SK-N-MC (cell line): Measurements from ENCODE around the gene PHTF1.

ENCODE experiments used
- EZH2 ChIP-seq: fragments of 200-600 bp; sonication (generic); IDR thresholded peaks from one replicate; pipeline ENCODE4 v1.6.1; 2017; ENCODE audit warnings: antibody characterized with exemption
- POLR2AphosphoS5 ChIP-seq: IDR thresholded peaks from 2 replicates; pipeline ENCODE4 v1.6.1; 2012; ENCODE audit warnings: mild to moderate bottlenecking, low read depth, low read length, borderline replicate concordance

DNA sequence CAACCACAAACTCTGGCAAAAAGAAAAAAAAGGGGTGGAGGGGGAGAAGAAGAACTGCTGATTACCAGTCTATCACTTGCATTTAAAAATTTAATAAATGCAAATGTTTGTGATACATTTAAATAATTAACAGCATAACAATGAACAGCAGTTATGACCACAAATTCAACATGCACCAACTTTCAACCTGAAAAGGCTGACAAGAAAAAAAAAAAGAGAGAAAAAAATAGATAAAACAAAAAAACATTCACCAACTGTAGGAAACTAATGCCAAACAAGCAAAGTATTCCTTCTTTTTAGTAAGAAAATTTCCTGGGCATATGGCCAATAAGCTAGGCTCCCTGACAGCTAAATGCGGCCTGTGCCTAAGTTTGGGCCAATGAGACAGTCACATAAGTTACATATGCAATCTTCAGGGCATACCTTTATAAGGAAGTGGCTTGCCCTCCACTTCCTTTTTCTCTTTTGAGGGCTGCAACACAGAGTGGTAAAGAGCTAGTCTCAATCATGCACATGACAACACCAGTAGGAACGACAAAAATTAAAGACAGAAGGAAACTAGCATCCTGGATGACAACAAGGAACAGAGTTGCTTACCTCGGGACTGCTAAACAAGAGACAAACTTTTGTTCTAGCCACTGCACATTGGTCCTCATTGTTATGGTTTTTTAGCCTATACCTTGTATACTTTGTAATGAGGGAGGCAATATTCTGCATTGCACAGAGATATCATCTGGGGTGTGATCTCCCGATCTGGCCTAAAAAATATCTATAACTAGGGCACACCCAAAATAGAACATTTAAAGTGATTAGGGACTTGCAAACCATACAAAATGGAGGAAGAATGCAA, 24.2 kb upstream of the PHTF1 start:
- TF ChIP-seq POLR2AphosphoS5, result no peak
- no peak for TF ChIP-seq EZH2
